Stimulated activated CD8-positive, alpha-beta memory T cell treated with anti-CD3 and anti-CD28 coated beads, Interleukin-7, amount 100 ng/mL, for 1 hour (primary cell): Measurements from ENCODE around the gene TTC21A.
A peak's percentile ranks its signal among the peaks of the same experiment; 100 is the strongest.
"Not testable (repeated sequence)": the region's sequence is repeated elsewhere in the genome, so short reads cannot be mapped to it uniquely, and the experiment has no call there.

Experiments used
- DNase-seq, 2 donors: peaks; one replicate each; pipeline ENCODE4 v3.0.0-alpha.2; 2020; ENCODE audit warnings: low read depth in 2 of 2

Gene TTC21A

DNA sequence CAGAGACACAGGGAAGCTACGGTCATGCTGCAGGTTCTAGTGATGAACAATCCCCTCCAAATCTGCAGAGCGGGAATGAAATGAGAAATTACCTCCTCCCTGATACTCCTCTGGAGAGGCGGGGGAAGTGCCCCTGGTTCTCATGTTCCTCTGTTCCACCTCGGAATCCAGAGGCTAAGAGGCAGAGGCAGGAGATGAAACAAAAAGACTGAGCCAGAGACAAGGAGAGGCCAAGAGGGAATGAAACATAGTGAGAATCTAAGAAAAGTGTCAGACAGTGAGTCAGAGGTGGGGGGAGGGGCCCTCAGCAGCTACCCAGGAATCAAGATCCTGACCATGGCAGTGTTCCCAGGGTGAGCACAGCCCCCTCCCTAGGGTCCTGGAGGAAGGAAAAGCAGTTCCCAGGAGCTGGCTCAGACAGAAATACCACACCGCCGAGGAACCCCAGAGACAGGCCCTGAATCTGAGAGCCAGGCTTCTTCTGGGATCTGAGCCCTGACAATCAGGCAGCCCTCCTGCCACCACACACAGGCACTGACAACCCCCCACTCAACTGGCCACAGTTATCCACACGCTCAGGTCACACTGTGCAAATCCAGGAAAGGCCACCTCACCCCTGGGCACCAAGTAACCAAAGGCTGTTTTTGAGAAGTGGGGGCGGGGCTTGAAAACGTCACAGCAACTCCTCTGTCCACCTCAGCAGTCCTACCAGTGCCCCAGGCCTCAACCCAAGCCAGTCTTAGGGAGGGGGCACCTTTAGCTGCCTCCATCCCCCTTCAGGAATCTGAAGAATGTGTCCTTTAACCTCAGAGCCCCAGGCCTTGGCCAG lies 43.5 kb downstream of the TTC21A start:
- DNase-seq, result no peak

DNA sequence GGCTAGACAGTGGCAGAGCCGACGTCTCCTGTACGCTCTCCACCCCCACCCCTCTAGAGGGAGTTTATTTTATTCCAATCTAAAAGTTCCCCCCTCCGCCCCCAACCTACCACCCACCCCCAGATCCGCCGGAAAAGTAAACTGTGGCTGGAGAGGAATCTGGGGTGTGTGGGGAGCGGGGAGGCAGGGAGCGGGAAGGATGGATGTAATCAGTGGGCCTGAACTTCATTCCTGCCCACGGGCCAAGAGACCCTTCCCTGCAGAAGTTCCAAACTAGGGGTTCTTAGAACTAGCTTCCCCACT lies 46.4 kb downstream of the TTC21A start:
- DNase-seq, result no peak

DNA sequence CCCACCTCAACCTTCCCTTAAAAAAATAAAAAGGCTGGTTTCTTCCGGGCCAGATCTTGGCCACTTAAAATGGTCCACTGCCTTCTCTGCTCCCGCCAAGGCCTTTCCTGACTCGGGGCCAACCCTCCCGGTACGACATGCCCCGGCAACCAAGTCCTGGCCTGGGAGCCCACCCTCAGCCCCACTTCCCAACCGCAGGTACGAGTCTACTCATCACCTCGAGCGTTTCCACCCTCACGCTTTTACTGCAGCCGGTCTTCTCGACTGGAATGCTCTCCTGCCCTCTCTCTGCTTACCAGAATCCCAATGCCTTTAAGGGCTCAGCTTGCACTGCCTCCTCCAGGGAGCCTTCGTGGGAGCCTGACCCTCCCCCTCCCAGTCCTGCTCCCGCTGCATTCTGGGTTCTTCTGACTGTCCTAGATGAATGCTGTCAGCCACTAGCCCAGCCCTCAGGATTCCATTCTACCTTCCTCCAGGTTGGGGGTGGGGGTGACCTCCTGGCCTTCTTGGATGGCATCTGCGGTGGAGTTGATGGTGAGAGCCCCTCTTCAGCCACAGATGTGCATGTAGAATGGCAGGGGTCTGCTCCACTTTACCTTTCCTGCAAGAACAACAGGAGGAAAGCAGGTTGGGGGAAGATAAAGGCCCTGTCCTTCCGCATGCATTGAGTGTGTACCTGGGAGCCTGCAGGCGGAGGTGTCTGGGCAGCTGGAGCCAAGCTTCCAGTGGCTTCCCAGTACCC lies 47.0 kb downstream of the TTC21A start:
- no peak for DNase-seq

DNA sequence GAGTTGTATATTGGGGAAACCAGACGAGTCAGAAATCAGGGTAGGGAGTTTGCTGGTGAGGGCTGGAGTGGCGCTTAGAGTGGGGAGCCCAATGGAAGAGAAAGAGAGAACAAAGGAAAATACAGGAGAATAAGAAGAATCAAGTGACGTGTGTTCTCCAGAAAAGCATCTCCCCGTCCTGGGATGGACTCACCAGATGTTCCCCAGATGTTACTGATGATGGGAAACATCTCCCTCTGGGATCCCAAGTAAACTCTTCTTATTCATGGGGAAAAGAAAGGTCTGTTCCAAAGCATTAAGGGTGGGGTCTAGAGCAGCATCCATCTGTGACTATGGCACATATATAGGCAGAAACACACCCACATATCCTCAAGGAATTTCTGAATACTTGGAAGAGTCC lies 48.9 kb downstream of the TTC21A start:
- DNase-seq, result no peak

DNA sequence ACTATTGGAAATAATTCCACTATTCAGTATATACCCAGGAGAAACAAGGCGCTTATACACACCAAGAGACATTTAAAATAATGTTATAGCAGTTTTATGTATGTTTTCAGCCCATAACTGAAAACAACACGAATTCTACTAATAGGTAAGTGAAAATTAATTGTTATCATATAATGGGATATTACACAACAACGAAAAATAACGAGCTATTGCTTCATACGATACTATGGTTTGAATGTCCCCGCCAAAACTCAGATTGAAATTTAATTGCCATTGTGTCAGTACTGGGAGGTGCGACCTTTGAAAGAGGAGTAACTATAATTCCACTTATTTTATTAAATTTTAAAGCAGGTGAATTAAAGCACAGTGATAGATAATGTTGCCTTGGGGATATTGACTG lies 49.9 kb downstream of the TTC21A start:
- no peak for DNase-seq

DNA sequence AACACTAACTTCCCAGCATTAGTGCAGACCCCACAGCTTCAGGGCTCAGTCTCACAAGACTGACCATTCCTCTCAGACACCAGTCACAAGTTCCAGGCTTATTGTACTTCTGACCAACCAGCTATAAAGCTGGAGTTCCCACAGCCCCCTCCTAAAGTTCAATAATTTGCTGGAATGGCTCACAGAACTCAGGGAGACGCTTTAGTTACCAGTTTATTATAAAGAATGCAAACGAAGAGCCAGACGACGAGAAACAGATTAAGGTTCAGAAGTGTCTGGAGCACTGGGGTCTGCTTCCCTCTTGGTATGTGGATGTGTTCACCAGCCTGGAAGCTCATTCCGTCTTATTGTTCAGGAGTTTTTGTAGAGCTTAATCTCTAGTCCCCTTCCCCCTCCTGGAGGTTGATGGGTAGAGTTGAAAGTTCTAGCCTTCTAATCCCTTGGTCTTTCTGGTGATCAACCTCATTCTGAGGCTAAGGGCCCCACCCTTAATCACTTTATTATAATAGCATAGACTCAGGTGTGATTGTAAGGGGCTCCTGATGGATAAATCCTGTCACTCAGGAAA lies 50.8 kb downstream of the TTC21A start:
- DNase-seq, result no peak

DNA sequence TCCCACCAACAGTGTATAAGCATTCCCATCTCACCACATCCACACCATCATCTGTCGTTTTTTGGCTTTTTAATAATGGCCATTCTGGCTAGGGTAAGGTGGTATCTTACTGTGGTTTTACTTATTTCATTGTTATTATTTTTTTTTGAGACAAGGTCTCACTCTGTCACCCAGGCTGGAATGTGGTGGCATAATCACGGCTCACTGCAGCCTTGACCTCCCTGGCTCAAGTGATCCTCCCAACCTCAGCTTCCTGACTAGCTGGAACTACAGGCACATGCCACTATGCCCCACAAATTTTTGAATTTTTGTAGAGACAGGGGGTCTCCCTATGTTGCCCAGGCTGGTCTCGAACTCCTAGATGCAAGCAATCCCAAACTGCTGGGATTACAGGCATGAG lies 56.9 kb downstream of the TTC21A start:
- DNase-seq, result no peak

DNA sequence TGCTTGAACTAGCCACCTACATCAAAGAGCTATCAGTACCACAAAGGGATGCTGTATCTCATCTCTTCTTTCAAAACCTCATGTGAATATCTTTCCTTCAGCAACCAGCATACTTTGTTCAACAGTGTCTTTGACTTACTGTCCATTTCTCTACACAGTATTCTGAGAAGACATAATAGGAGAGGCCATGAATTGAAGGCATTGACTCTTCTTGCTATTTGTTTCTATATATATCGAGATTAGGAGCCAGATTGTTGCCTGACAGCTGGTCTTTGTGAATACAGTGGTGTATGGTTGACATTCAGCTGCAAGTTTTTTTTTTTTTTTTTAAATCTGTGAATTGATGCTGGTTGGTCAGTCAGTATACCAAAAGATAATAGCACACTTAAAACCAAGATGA lies 58.0 kb downstream of the TTC21A start:
- DNase-seq, result no peak

DNA sequence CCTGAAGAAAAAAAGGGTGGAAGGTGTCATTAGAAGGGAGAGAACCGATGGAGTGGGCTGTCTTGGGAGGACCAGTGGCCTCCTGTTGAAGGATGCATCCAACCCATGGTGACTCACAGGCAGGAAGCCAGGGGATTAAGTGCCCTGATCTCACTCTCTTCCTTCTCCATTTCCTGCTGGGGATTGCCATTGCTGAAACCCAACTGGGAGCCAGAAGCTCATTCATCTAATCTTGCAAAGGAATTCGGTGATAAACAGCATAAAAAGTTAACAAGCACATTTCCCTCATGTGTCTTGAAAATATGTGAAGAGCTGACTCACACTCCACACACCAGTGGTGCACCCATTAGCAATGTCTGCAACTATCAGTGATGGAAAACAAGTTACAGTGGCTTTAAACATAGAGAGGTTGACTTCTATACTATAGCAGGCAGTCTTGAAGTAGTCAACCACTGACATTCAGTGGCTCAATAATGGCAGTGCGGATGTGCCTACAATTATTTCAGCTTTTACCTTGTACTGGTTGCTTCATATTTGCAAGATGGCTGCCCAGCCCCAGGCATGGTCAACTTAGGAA lies 58.7 kb downstream of the TTC21A start:
- DNase-seq, result no peak

DNA sequence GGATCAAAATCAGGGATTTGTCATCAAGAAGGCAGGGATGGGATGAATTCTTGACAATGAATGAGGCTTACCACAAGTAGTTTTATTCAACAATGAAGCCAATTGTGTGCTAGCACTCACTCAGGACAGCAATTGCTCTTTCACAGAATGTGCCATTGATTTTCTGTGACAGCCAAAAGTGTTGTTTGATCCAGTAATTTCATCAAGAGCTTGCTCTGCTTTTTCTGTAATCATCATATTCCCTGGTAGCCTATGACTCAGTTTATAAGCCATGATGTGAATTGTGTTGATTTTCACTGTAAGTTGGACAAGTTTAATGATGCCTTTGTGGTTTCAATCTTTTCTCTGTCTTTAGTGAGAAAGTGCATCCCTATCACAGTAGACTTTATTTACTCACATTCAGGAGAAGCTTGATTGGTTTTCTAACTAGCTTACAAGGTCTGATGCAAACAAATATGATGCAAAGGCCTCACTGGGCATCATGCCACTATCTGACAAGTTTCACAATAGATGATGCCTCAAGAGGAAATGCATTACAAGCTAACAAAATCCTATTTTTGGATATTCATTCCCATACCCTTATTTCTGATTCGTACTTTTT lies 59.6 kb downstream of the TTC21A start:
- no peak for DNase-seq

DNA sequence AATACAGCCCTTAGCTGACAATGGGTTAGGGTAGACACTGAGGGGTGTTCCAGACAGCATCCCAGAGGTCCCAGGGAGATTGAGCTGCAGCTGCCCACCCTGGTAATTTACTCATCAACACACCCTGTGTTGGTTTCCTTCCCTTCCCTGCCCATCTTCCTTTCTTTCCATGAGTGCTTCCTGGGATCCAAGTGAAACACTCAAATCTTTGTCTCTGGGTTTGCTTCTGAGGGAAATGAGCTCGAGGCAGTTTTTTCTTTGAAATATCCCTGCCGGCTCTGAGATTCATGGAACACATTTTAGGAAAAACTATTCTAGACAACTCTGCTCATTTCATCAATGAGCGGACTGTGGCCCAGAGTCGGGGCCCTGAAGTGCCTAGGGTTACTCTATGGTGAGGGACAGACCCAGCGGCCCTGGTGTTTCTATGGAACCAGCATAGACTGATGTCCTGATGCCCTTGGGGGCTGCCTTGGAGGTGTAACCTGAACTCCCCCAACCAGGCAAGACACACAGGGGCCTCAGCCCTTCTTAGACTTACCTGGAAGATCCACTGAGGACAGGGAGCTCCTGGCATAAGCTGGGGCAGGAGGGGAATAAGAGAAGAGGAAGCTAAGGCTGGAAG lies 60.8 kb downstream of the TTC21A start:
- DNase-seq, result no peak

DNA sequence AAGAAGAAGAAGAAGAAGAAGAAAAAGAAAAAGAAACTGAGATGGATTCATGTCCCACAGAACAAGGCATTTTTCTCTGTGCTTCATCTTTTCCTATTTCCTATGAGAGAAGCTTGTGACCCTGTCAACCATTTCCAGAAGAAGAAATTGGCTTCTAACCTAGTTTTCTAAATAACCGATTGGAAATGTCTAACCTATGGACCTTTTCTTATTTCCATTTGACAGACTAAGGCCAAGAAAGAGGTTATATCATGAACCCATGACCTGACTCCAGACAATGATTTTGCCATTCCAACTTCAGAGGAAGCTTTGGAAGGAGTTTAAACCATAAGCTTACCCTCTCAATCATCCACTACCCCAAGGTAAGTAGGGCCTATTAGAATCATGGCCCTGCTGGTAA lies 62.2 kb downstream of the TTC21A start:
- DNase-seq, result no peak

DNA sequence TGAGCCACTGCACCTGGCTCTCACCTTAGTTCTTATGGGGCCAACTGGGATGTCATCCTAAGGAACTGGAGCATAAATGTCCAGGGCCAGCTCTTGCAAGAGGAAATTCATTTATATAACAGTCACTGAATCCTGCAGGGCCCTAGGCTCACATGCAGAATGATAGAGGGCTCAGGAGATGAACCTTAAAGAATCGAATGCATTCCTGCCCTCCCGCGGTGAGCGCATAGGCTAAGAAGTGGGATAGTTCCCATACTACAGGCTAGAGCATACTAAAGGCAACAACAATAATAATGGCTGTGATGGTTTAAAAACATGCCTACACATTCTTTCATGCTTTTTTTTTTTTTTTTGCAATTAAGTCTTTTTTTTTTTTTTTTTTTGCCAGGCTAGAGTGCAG lies 63.0 kb downstream of the TTC21A start:
- no peak for DNase-seq

DNA sequence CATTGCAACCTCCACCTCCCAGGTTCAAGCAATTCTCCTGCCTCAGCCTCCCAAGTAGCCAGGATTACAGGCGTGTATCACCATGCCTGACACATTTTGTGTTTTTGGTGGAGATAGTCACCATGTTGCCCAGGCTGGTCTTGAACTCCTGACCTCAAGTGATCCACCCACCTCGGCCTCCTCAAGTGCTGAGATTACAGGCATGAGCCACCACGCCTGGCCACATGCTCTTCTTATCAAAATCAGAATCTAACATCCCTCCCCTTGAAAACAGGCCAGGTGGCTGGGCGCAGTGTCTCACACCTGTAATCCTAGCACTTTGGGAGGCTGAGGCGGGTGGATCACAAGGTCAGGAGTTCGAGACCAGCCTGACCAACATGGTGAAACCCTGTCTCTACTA lies 63.4 kb downstream of the TTC21A start:
- not testable (repeated sequence) for DNase-seq

DNA sequence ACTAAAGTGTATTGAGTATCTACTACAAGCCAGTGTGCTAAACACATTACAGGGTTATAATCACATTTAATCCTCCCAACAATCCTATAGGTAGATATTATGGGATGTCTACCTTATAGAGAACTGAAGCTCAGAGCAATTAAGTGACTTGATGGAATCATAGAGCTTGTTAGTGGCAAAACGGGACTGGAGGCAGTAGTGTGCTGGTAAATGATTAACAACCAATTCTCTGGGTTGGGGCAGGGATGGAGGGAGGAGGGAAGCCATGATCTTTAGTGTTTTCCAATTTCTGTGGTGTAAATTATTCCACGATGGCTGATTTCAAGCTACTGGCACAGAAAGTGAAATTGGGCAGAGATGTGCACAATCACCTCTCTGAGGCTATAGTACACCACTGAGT lies 64.4 kb downstream of the TTC21A start:
- no peak for DNase-seq

DNA sequence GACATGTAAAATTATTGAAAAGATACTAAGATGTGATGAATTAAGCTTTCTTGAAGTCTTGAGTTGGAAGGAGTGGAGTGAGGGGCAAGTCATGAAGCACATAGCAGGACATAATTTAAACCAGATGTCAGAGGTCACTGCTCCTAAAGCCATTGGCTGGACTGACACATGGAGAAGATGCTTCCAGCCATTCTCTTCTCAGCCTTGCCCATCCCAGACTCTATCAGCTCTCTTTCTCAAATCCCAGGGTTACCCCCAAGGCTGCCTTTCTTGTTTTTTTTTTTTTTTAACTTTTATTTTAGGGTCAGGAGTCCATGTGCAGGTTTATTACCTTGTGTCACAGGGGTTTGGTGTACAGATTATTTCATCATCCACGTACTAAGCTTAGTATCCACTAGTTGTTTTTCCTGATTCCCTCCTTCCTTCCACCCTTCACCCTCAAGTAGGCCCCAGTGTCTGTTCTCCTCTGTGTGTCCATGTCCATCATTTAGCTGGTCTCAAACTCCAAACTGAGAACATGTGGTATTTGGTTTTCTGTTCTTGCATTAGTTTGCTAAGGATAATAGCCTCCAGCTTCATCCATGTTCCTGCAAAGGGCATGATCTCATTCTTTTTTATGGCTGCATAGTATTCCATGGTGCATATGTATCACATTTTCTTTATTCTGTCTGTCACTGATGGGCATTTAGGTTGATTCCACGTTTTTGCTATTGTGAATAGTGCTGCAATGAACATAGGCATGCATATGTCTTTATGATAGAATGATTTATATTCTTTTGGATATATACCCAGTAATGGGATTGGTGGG lies 66.0 kb downstream of the TTC21A start:
- DNase-seq, result no peak

DNA sequence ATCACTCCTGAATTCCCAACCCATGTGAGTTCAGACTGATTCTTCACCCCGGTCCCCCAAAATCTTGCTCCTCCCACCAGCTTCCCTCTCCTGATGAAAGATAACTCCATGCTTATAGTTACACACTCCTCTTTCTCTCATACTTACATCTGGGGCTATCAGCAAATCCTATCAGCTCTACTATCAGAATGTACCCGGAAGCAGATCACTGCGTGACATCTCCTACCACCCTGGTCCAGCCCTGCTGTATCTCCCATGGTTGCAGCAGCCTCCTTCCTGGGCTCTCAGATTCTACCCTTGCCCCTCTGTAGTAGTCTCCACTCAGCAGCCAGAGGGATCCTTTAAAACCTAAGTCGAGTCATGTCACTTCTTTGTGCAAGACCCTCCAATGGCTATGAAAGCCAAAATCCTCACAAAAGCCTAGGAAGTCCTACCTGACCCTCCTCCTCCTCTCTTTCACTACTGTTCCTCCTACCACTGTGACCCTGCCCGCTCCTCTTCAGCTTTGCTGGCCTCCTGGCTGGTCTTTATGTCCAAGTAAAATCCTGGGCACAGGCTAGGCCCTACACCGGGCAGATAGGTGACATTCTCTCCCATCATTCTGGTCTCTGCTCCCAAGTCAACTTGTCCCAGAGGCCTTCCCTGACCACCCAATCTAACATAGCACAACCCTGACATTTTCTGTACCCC lies 68.7 kb downstream of the TTC21A start:
- DNase-seq, result no peak

DNA sequence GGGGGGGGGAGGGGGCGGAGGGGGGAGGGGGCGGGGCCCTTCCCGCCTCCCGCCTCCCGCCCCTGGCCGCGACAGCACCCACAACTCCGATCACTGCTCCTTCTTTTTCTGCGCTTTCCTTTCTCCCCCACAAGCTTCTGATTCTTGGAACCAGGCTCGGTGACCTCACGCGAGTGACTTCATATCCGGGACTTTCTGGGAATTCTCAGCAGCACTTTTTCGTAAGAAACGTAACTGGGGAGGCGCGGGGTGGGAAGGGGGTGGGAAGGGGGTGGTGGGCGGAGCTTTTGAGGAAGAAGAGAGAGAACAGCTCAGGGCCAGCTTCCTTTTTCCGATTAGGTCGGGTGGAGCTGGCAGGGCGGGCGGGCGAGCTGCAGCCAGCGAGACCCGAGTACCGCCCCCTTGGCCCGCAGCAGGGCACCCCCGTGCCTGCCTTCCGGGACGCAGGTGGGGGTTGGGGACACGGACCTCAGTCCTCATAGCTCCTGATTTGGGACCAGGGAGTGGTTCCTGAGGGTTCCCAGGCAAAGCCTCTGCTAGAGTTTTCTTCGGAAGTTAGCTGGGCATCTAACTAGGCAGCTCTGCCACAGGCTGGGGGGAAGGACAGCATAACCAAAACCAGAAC lies 70.3 kb downstream of the TTC21A start:
- peak; percentile 57 to 70 for DNase-seq

DNA sequence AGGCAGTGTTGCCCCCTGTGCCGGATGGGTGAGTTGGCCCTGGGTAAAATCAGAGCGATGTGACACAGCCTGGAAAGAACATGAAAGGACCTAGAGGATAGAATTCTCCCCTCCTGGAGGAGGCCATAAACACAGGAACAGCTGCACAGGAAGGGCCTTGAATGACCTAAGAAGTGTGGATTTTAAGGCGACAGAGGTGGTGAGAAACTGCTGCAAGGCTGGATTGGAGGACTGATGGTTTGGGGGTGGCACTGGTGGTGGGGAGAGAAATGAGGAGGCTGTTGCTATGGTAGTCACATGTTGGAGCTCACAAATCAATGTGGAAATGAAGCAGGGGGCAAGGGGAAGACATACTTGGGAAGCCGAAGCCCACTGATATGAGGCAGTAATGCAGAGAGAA lies 71.1 kb downstream of the TTC21A start:
- DNase-seq, result no peak

DNA sequence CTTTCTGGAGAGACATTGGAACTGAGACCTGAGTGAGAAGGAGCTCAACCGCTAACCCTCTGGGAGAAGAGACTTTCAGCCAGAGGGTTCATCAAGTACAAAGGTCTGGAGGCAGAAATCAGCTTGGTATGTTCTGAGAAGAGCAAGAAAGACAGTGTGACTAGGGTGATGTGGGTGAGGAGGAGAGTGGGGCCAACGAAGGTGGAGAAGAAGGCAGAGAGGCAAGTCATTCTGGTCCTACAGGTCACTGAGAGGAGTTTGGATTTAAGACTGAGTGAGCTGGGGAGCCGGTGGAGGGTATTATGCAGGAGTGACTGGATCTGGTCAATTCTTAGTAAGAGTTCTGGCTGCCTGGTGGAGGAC lies 72.7 kb downstream of the TTC21A start:
- DNase-seq, result no peak
